ENCODE results near the gene CNTNAP2. TPM values are rescaled to one million over a fixed set of nuclear protein-coding genes. Genes with fewer than 3 reads are reported as not detected.

CNTNAP2 gene
- total RNA-seq, 1 experiment from 2014 or later: 0.03 TPM

DNA sequence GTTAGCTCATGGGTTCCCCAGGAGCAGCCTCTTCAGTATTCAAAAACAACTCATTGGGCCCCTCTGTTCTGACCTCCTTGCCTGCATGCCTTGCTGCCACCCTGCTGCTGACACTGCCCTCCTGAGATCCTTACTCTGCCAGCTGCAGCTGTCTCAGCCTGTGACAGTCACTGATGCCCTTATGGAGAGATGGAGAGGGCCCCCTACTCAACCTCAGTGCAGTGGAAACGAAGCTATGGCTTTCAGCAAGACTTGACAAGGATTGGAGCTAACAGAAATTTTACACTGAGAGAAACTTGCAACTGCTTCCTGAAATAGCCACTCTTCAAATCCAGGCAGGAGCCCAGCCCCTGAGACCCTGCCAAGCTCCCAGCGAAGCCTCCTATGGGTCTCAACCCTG is 1795.7 kb downstream of the CNTNAP2 start:
- DNase-seq (ENCODE audit: low spot score): no peak

GRCh38 chr7:147912946-147913638 is 1796.5 kb downstream of the CNTNAP2 start:
- no peak for DNase-seq (ENCODE audit: low spot score)

- no peak for DNase-seq (ENCODE audit: low spot score)
These were observed 1799.2 kb downstream of the CNTNAP2 start for GRCh38 chr7:147915781-147916180.

DNA sequence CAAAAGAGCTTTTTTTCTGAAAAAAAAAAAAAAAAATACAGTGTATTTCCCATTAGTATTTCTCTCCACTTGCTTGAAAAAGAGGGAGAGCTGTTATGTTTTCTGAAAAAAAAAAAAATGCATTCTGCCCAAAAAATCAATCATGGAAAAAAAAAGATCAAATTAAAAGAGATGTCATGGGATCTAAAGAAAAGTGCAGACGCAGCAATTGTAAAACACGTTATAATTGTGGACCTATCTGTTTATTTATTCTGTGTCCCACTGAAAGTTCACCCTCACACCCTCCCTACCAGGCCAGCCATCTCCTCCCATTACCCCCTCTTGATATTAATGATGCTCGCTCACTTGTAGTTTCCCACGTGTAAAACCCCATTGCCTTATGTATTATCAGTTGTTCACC is 1800.0 kb downstream of the CNTNAP2 start:
- DNase-seq (ENCODE audit: low spot score): no peak

DNA sequence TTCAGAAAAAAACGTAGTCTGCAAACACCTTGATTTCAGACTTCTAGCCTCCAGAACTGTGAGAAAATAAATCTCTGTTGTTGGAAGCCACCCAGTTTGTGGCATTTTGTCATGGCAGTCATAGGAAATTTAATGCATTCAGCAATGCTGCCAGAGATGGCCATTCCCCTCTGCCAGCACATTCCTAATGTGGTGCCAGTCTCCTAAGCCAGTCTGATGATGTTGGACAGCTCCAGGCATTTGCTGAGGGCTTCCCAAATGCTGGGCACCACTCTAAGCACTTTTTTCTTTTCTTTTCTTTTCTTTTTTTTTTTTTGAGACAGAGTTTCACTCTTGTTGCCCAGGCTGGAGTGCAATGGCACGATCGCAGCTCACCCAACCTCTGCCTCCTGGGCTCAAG is 1807.2 kb downstream of the CNTNAP2 start:
- DNase-seq (ENCODE audit: low spot score): no peak

GRCh38 chr7:147937428-147937827 is 1820.8 kb downstream of the CNTNAP2 start:
- DNase-seq (ENCODE audit: low spot score): peak; percentile 20

GRCh38 chr7:147941381-147941780 is 1824.8 kb downstream of the CNTNAP2 start:
- DNase-seq (ENCODE audit: low spot score): no peak

DNA sequence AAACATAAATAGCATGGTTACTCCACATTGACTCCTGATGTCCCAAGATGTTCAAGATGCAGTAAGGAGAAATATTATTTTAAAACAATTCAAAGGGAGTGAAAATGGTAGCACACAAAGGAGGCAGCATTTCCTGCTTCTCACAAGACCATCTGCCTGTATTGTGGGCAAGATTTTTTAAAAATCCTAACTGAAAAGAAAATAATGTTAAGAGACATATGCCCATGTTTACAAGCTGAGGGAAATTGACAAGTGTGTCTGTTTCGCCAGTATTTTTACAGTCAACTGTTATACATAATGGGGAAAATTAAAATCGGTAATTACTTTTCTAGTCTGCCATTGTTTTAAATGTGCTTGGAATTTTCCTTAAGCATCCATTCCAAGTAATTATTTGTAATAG is 1827.7 kb downstream of the CNTNAP2 start:
- no peak for DNase-seq (ENCODE audit: low spot score)

DNA sequence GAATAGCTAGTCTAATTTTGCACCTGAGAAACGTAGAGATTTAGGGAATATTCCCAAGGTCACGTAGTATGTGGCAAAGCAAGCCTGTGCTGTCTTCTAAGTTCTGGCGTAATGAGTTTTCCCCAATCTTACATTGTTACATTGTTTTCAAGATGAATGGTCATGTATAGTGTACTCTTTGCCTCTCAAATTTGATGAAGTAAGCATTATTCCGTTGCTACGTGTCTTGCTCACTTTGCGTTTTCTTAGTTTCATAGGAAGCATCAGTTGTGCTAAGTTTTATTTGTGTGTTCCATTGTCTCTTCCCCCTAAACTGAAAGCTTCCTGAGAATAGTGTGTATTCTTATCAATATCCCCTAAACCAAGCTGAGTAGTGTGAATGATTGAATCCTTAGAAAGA is 1836.3 kb downstream of the CNTNAP2 start:
- DNase-seq (ENCODE audit: low spot score): no peak

DNA sequence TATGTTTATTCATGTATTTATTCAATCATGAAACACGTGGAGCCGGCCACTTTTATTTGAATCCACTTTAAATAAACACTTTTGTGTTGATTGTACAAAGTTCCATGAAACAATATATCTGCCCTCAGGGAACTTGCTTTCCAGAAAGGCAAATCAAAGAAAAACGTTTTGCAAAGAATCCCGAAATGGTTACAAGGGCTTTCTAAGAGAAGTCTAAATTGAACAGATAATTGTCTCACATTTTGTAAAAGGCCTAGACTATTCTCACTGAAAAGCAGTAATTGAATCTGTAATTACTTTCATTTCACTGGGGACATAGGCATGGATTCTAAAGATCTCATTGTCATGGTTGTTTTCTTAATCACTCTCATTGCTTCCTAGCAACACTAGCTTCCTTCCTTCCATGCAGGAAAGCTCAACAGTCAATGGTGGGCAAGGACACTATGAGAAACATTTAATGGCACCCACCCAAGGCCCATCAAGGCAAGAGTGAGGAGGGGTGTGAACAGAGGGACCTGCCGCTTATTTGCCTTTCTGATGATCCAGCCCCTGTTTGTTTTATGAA is 1851.5 kb downstream of the CNTNAP2 start:
- no peak for DNase-seq (ENCODE audit: low spot score)

GRCh38 chr7:147971606-147972110 is 1855.1 kb downstream of the CNTNAP2 start:
- no peak for DNase-seq (ENCODE audit: low spot score)

DNA sequence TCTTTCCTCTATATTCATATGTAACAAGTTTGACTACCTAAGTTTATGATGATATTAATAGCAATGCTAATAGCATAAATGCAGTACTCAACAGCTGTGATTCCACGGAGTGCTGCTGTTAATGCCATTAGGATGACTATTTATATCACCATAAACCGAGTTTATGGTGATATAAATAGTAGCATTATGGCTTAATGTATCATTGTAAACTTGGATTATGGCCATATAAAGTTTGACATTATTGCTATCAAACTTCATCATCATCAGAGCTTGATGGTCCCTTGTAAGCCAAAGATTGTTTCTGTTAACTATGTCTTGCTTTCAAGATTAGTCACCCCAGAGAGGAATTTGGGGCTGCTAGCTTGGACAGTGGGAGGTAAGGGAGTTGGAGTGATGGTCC is 1861.6 kb downstream of the CNTNAP2 start:
- DNase-seq (ENCODE audit: low spot score): no peak

- DNase-seq (ENCODE audit: low spot score): no peak
These were observed 1862.0 kb downstream of the CNTNAP2 start for GRCh38 chr7:147978651-147979050.

GRCh38 chr7:147980826-147981813 is 1864.5 kb downstream of the CNTNAP2 start:
- DNase-seq (ENCODE audit: low spot score): no peak

DNA sequence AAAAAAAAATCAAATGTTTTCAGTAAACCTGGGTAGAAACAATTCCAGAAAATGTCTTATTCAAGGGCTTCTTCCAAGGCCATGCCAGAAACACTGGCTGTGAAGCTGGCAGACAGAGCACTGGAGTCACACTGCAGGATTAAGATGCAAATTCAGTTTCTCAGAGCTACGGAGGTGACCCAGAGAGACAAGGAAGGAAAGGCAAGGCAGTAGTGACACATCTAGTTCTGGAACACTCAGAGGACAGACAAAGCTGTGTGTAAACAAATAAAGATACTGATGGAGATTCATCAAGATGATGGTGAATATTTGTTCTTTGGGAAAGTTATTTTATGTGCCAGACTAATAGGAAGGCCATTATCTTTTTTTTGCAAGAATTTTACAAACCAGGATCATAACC is 1865.7 kb downstream of the CNTNAP2 start:
- no peak for DNase-seq (ENCODE audit: low spot score)

GRCh38 chr7:147984265-147984664 is 1867.7 kb downstream of the CNTNAP2 start:
- no peak for DNase-seq (ENCODE audit: low spot score)

GRCh38 chr7:147990079-147990478 is 1873.5 kb downstream of the CNTNAP2 start:
- no peak for DNase-seq (ENCODE audit: low spot score)

DNA sequence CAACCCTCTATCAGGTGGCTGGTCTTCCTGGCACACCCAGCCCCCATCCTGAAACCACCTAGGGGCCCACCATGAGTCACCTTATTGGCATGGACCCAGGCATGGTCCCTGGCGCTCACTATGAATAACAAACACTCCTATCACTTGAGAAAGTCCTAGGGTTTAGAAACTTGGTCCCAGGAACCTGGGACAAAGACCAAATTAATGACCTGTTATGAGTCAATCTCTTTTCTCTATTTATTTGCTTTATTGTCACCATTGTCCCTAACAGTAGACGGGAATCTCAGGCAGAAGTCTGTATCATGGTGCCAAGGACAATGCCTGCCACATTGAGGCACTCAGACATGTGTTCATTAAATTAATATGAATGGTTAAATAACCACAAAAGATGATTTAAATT is 1874.3 kb downstream of the CNTNAP2 start:
- DNase-seq (ENCODE audit: low spot score): no peak

GRCh38 chr7:147992698-147993097 is 1876.1 kb downstream of the CNTNAP2 start:
- no peak for DNase-seq (ENCODE audit: low spot score)

GRCh38 chr7:147997636-147998035 is 1881.0 kb downstream of the CNTNAP2 start:
- DNase-seq (ENCODE audit: low spot score): no peak

DNA sequence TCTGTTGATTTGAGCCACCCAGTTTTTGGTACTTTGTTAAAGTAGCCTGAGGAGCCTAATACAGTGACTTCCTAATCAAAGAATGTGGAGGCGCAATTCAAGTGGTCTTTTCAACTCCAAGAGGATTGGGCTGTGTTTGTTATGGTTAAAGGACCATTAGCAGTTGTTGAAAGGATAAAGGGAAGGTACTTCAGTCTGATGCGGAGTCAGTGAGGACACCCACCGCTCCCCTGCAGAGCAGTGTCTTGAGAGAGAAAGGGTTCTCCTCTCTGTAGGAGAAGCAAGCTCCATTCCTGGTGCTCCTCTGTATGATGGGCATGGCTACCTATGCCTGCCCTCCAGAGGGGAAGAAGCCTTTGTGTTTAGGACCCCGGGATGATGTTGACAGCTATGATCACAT is 1883.4 kb downstream of the CNTNAP2 start:
- DNase-seq (ENCODE audit: low spot score): no peak

DNA sequence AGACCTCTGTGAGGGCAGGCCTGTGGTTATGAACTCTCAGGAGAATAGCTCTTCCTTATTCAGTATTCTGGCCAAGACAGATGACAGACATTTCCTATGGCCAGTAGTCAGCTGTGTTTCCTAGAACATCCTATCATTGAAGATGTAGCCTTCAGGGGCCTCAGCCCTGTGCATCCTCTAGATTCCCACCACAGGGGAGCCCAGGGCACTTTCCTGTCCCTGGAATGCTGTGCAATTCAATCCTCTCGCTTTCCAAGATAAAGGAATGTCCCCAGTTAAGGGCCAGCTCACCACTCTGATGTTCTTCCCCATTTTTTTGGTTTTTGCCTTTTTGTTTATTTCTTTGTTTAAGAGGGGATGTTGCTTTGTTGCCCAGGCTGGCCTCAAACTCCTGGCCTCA is 1895.2 kb downstream of the CNTNAP2 start:
- DNase-seq (ENCODE audit: low spot score): no peak

Data from HT-29 (cell line).